ENCODE measurements around the gene TECPR1. TPM values are rescaled to one million over a fixed set of nuclear protein-coding genes. Genes with fewer than 3 reads are reported as not detected.
A peak's percentile ranks its signal among the peaks of the same experiment; 100 is the strongest.

TECPR1 gene
- total RNA-seq, 2 experiments from 2014 or later = 23.2 to 36.4 TPM

DNA sequence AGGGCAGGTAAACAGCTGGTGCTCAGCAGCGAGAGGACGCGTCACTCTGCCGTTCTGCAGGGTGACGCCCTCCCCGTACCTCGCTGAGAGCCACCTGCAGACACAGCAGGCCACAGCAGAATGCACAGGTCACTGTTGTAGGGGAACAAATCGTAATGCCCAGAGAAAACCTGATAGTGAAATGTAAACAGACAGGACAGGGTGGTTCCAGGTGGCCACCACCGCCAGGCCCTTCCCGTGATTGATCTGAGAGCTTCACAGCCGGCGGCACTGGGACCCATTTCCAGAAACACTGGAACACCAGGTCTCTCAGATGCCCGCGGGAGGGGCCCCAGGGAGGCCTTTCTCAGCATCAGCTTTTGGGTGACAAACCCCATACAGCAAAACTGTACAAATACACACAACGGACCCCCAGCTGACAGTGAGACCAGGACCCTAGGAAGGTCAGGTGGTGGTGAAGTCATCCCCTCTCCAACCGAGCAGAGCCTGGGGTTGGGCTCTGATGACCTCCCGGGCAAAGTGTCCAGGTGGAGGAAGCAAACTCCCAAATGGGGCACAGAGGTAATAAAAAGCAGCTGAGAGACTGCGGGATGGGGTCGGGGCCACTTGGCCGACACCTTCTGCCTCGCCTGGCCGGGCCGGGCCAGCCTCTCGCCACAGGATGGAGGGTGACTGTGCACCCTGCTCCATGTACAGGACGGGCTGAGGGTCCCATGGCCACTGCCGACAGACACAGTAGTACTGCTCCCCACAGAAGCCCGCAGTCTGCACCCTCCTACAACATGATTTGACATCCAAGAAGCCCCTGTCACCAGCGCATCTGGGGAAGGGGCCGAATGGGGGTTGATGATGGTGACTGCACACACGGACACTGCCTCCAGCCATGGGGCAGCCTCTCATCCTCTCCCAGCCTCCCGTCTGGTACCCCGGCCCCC lies 36.2 kb downstream of the TECPR1 start:
- CTCF ChIA-PET (ENCODE audit: unreplicated experiment) = no interaction called here
- H3K4me2 ChIP-seq (ENCODE audit: low read length) = no peak overlapping the region
- no peak for DNase-seq (ENCODE audit: low spot score)
- TF ChIP-seq EZH2phosphoT487 (IDR thresholded peaks at IDR 0.05; ENCODE audit: borderline replicate concordance, low read depth, low read length) = no peak
- TF ChIP-seq, protein P1, sequence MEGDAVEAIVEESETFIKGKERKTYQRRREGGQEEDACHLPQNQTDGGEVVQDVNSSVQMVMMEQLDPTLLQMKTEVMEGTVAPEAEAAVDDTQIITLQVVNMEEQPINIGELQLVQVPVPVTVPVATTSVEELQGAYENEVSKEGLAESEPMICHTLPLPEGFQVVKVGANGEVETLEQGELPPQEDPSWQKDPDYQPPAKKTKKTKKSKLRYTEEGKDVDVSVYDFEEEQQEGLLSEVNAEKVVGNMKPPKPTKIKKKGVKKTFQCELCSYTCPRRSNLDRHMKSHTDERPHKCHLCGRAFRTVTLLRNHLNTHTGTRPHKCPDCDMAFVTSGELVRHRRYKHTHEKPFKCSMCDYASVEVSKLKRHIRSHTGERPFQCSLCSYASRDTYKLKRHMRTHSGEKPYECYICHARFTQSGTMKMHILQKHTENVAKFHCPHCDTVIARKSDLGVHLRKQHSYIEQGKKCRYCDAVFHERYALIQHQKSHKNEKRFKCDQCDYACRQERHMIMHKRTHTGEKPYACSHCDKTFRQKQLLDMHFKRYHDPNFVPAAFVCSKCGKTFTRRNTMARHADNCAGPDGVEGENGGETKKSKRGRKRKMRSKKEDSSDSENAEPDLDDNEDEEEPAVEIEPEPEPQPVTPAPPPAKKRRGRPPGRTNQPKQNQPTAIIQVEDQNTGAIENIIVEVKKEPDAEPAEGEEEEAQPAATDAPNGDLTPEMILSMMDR (conservative IDR thresholded peaks at IDR 0.05; ENCODE audit: low read length) = no peak
- H4K20me1 ChIP-seq (ENCODE audit: insufficient read depth, low read length) = no peaks in the 10 kb centered on the region
- H3K4me3 ChIP-seq (ENCODE audit: low read depth, low read length, poor library complexity, severe bottlenecking) = no peak overlapping the region
- intact Hi-C loops (cut with micrococcal nuclease; ENCODE audit: unreplicated experiment) = no loop called here
- no peaks in the 10 kb centered on the region for H3K9me2 ChIP-seq (ENCODE audit: insufficient read depth, low read length)
- H3K27ac ChIP-seq (ENCODE audit: low read depth, low read length, poor library complexity, severe bottlenecking) = no peak overlapping the region
- H3K4me1 ChIP-seq (ENCODE audit: insufficient read depth, low read length, poor library complexity, severe bottlenecking) = peaks cover 30% of the 10 kb centered on the region
- TSS peak; percentile 85 for BruUV-seq (replicated peaks)
- POLR2A ChIA-PET = no interaction called here
- no peaks in the 10 kb centered on the region for H3K9me3 ChIP-seq (ENCODE audit: low read length)
- H3K79me2 ChIP-seq (ENCODE audit: insufficient read depth, low read depth, low read length) = no peaks in the 10 kb centered on the region
- no peak overlapping the region for H2AFZ ChIP-seq (ENCODE audit: low read length)
- no peaks in the 10 kb centered on the region for H3K36me3 ChIP-seq (ENCODE audit: insufficient read depth, low read length)

DNA sequence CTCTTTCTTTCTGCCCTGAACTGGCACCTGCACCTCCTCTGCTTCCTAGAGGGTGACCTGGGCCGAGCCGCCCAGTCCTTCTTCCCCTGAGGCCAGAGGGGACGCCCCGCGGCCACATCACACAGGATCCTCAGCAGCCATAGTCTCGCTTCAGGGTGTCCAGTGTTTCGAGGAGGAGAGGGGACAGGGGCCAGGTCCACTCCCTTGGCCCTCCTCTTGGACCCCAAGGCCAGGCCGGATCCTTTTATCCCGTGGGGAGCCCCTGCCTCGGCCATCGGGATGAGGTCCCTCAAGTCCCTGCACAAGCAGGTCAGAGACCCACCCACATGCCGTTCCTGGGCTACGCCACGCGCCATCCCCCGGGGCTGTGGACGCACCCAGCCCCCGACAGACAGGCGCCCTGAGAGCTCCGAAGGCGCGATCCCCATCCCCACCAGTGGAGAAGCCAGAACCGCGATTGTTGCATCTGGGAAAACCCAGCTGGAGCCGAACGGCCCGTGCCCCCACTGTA lies 37.2 kb downstream of the TECPR1 start:
- ChIA-PET CTCF (ENCODE audit: unreplicated experiment) (no interaction called here), POLR2A (no interaction called here)
- Histone ChIP-seq H3K4me1 (ENCODE audit: insufficient read depth, low read length, poor library complexity, severe bottlenecking) (peaks cover 27% of the 10 kb centered on the region), H3K36me3 (ENCODE audit: insufficient read depth, low read length) (no peaks in the 10 kb centered on the region), H3K4me3 (ENCODE audit: low read depth, low read length, poor library complexity, severe bottlenecking) (no peak overlapping the region), H4K20me1 (ENCODE audit: insufficient read depth, low read length) (no peaks in the 10 kb centered on the region), H3K79me2 (ENCODE audit: insufficient read depth, low read depth, low read length) (no peaks in the 10 kb centered on the region), H2AFZ (ENCODE audit: low read length) (no peak overlapping the region), H3K9me3 (ENCODE audit: low read length) (no peaks in the 10 kb centered on the region), H3K4me2 (ENCODE audit: low read length) (no peak overlapping the region), H3K27ac (ENCODE audit: low read depth, low read length, poor library complexity, severe bottlenecking) (no peak overlapping the region), H3K9me2 (ENCODE audit: insufficient read depth, low read length) (no peaks in the 10 kb centered on the region)
- no TSS peak for BruUV-seq (replicated peaks)
- intact Hi-C loops (cut with micrococcal nuclease; ENCODE audit: unreplicated experiment) = no loop called here
- DNase-seq (ENCODE audit: low spot score) = no peak
- TF ChIP-seq, protein P1 (conservative IDR thresholded peaks at IDR 0.05; ENCODE audit: low read length) = no peak
- no peak for TF ChIP-seq EZH2phosphoT487 (IDR thresholded peaks at IDR 0.05; ENCODE audit: borderline replicate concordance, low read depth, low read length)
